K562 (cell line): ENCODE results near the gene PTGER3. TPM values are rescaled to one million over a fixed set of nuclear protein-coding genes. Genes with fewer than 3 reads are reported as not detected.

Experiments used
- ATF7 ChIP-seq: fragments of 450-650 bp; IDR thresholded peaks from 2 replicates; pipeline ENCODE4 v1.7.1; 2014; ENCODE audit warnings: mild to moderate bottlenecking, moderate library complexity
- DNMT1 ChIP-seq: fragments of 450-650 bp; IDR thresholded peaks from 2 replicates; pipeline ENCODE4 v1.6.1; 2016; ENCODE audit warnings: antibody characterized with exemption, mild to moderate bottlenecking
- ETV1 ChIP-seq: fragments of 450-650 bp; conservative IDR thresholded peaks from 2 replicates; pipeline ENCODE4 v1.6.1; 2016; ENCODE audit warnings: missing genetic modification characterization, control low read depth, low read depth, missing compliant biosample characterization
- EZH2 ChIP-seq: IDR thresholded peaks from 2 replicates; pipeline ENCODE4 v1.6.1; 2012; ENCODE audit warnings: low read depth, mild to moderate bottlenecking, inconsistent platforms, low read length, borderline replicate concordance
- HEY1 ChIP-seq: fragments of 250-450 bp; sonication (Bioruptor Pico); IDR thresholded peaks from 2 replicates; pipeline ENCODE4 v1.5.0; 2020; ENCODE audit warnings: mild to moderate bottlenecking, moderate library complexity, borderline replicate concordance
- PHF21A ChIP-seq: fragments of 450-650 bp; IDR thresholded peaks from 2 replicates; pipeline ENCODE4 v1.6.1; 2017; ENCODE audit warnings: low read depth, borderline replicate concordance
- RAD21 ChIP-seq, 2 experiments: fragments of 250-450 bp in 1 of 2; fragments of 450-650 bp in 1 of 2; sonication (Bioruptor Pico) in 1 of 2; formaldehyde crosslinking in 1 of 2; IDR thresholded peaks in 1 of 2; conservative IDR thresholded peaks in 1 of 2; 2 replicates each; pipeline versions ENCODE4 v1.4.0 to v1.8.0; 2020 to 2022; ENCODE audit warnings: mild to moderate bottlenecking in 2 of 2, moderate library complexity in 1 of 2
- SP1 ChIP-seq: sonication (generic); formaldehyde crosslinking; IDR thresholded peaks from 2 replicates; pipeline ENCODE4 v1.8.1; 2022; ENCODE audit warnings: mild to moderate bottlenecking, missing genetic modification reagents
- YY1 ChIP-seq, 3 experiments: IDR thresholded peaks; 2 replicates each; pipeline ENCODE4 v1.6.1; 2011; ENCODE audit warnings: low read length in 2 of 3, mild to moderate bottlenecking in 2 of 3, moderate library complexity in 2 of 3, borderline replicate concordance in 1 of 3, control low read depth in 1 of 3, low read depth in 1 of 3; ENCODE audit not compliant: insufficient read depth in 3 of 3, insufficient replicate concordance in 2 of 3, control insufficient read depth in 1 of 3, insufficient read length in 1 of 3; ENCODE audit errors: extremely low read depth in 1 of 3
- ZBTB7A ChIP-seq: IDR thresholded peaks from 2 replicates; pipeline ENCODE4 v1.6.1; 2011; ENCODE audit warnings: low read depth, mild to moderate bottlenecking, low read length, moderate library complexity, borderline replicate concordance; ENCODE audit not compliant: control insufficient read depth
- ZC3H4 ChIP-seq: sonication (generic); formaldehyde crosslinking; IDR thresholded peaks from 2 replicates; pipeline ENCODE4 v1.9.0; 2021; ENCODE audit warnings: missing genetic modification reagents, borderline replicate concordance
- ZNF316 ChIP-seq: fragments of 450-650 bp; IDR thresholded peaks from 2 replicates; pipeline ENCODE4 v1.6.1; 2016
- ZNF699 ChIP-seq: fragments of 250-450 bp; sonication (Bioruptor Pico); IDR thresholded peaks from 2 replicates; pipeline ENCODE4 v1.8.0; 2021; ENCODE audit warnings: mild to moderate bottlenecking, moderate library complexity; ENCODE audit not compliant: insufficient replicate concordance
- polyA plus RNA-seq, 8 experiments: library from polyadenylated mRNA; depleted of rRNA in 4 of 8; stranded (reverse) in 5 of 8; unstranded in 3 of 8; fragments of >200 nt; fragmentation: Nextera tagmentation in 2 of 8; fragmentation: Illumina TruSeq in 1 of 8; extraction: Ambion mirVana in 2 of 8; extraction: Trizol in 1 of 8; gene quantifications; 2 replicates each; pipeline versions ENCODE4 v1.2.1 to v1.2.3, GENCODE V29; 2011 to 2014; ENCODE audit warnings: inconsistent platforms in 1 of 8, missing spikeins in 1 of 8
- total RNA-seq, 7 experiments: library from RNA; depleted of rRNA in 6 of 7; stranded (reverse); fragments of >200 nt in 6 of 7; fragmentation: Illumina TruSeq in 2 of 7; extraction: Trizol in 2 of 7; gene quantifications; 2 replicates each; pipeline versions ENCODE4 v1.2.1 to v1.2.3, GENCODE V29; 2011 to 2021; ENCODE audit warnings: low replicate concordance in 1 of 7
- TF ChIP-seq, protein P1 (sequence below): fragments of 250-450 bp; sonication (Bioruptor Pico); IDR thresholded peaks from 2 replicates; pipeline ENCODE4 v1.5.0; 2020; ENCODE audit warnings: mild to moderate bottlenecking, borderline replicate concordance
- TF ChIP-seq, protein P2 (sequence below): fragments of 450-650 bp; IDR thresholded peaks from 2 replicates; pipeline ENCODE4 v1.6.1; 2016; ENCODE audit warnings: low read depth
- TF ChIP-seq, protein P3 (sequence below): sonication (generic); formaldehyde crosslinking; IDR thresholded peaks from 2 replicates; pipeline ENCODE4 v1.8.1; 2023; ENCODE audit warnings: mild to moderate bottlenecking, missing genetic modification reagents

Gene PTGER3
- total and polyA plus RNA-seq, 9 of the 15 experiments (the other 6 are each of a cell fraction or from before 2014, with no cell fraction given): 3.8 to 28.5 (median 14.2) TPM

DNA sequence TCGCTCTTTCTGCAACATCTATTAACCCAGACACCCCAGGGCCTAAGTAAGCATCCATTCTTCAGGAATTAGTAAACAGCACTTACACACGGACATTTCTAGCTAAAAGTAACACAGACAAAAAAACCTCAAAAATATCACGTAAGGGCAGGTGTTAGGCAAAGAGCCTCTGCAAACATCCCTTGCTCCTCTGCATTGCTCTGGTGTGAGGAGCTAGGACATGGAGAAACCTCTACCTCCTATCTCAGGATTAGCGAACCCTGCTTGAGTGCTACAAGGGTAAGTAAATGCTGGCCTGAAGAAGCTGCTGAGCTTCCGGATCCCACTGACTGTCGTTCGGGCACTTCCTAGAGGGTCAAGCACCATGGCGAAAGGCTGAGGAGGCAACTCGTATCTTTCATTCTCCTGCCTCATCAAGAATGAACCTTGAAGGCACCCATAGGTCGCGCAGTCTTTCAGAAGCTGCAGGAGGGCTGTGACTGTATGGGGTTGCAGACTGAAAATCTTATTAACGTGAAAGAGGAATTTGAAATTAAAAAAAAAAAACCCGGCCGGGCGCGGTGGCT is 2.1 kb downstream of the PTGER3 start (continued):
- TF ChIP-seq EZH2 (no peak), ZNF316 (no peak), RAD21 (CRISPR knock-in tag; conservative IDR thresholded peaks at IDR 0.05 in 1 of 2, IDR thresholded peaks at IDR 0.05 in 1 of 2) (0 out of 4 replicates have a peak, but pooled peaks of 1 of the 2 experiments have one; percentile 10), YY1 (IDR thresholded peaks at IDR 0.05; ENCODE audit: borderline replicate concordance in 1 of 3, control insufficient read depth in 1 of 3, extremely low read depth in 1 of 3, insufficient read depth in 3 of 3, insufficient read length in 1 of 3, insufficient replicate concordance in 2 of 3, low read depth in 1 of 3, low read length in 2 of 3) (peak in 1 of 3 experiments; percentile 14), ZNF699 (CRISPR knock-in tag) (no peak), PHF21A (no peak), ZC3H4 (CRISPR knock-in tag) (no peak), ETV1 (tag) (peak; percentile 53), DNMT1 (no peak), HEY1 (CRISPR knock-in tag) (no peak), ATF7 (no peak), ZBTB7A (no peak), SP1 (CRISPR knock-in tag) (no peak)
- TF ChIP-seq, protein P1, sequence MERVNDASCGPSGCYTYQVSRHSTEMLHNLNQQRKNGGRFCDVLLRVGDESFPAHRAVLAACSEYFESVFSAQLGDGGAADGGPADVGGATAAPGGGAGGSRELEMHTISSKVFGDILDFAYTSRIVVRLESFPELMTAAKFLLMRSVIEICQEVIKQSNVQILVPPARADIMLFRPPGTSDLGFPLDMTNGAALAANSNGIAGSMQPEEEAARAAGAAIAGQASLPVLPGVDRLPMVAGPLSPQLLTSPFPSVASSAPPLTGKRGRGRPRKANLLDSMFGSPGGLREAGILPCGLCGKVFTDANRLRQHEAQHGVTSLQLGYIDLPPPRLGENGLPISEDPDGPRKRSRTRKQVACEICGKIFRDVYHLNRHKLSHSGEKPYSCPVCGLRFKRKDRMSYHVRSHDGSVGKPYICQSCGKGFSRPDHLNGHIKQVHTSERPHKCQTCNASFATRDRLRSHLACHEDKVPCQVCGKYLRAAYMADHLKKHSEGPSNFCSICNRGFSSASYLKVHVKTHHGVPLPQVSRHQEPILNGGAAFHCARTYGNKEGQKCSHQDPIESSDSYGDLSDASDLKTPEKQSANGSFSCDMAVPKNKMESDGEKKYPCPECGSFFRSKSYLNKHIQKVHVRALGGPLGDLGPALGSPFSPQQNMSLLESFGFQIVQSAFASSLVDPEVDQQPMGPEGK (CRISPR knock-in tag): no peak
- TF ChIP-seq, protein P2, sequence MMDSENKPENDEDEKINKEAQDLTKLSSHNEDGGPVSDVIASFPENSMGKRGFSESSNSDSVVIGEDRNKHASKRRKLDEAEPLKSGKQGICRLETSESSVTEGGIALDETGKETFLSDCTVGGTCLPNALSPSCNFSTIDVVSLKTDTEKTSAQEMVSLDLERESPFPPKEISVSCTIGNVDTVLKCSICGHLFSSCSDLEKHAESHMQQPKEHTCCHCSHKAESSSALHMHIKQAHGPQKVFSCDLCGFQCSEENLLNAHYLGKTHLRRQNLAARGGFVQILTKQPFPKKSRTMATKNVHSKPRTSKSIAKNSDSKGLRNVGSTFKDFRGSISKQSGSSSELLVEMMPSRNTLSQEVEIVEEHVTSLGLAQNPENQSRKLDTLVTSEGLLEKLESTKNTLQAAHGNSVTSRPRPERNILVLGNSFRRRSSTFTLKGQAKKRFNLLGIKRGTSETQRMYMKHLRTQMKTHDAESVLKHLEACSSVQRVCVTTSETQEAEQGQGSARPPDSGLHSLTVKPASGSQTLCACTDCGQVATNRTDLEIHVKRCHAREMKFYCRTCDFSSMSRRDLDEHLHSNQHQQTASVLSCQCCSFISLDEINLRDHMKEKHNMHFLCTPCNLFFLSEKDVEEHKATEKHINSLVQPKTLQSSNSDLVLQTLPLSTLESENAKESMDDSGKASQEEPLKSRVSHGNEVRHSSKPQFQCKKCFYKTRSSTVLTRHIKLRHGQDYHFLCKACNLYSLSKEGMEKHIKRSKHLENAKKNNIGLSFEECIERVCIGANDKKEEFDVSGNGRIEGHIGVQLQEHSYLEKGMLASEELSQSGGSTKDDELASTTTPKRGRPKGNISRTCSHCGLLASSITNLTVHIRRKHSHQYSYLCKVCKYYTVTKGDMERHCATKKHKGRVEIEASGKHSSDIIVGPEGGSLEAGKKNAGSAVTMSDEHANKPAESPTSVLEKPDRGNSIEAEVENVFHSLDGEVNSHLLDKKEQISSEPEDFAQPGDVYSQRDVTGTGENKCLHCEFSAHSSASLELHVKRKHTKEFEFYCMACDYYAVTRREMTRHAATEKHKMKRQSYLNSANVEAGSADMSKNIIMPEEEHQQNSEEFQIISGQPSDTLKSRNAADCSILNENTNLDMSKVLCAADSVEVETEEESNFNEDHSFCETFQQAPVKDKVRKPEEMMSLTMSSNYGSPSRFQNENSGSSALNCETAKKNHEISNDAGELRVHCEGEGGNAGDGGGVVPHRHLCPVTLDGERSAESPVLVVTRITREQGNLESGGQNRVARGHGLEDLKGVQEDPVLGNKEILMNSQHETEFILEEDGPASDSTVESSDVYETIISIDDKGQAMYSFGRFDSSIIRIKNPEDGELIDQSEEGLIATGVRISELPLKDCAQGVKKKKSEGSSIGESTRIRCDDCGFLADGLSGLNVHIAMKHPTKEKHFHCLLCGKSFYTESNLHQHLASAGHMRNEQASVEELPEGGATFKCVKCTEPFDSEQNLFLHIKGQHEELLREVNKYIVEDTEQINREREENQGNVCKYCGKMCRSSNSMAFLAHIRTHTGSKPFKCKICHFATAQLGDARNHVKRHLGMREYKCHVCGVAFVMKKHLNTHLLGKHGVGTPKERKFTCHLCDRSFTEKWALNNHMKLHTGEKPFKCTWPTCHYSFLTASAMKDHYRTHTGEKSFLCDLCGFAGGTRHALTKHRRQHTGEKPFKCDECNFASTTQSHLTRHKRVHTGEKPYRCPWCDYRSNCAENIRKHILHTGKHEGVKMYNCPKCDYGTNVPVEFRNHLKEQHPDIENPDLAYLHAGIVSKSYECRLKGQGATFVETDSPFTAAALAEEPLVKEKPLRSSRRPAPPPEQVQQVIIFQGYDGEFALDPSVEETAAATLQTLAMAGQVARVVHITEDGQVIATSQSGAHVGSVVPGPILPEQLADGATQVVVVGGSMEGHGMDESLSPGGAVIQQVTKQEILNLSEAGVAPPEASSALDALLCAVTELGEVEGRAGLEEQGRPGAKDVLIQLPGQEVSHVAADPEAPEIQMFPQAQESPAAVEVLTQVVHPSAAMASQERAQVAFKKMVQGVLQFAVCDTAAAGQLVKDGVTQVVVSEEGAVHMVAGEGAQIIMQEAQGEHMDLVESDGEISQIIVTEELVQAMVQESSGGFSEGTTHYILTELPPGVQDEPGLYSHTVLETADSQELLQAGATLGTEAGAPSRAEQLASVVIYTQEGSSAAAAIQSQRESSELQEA: peak; percentile 88
- TF ChIP-seq, protein P3, sequence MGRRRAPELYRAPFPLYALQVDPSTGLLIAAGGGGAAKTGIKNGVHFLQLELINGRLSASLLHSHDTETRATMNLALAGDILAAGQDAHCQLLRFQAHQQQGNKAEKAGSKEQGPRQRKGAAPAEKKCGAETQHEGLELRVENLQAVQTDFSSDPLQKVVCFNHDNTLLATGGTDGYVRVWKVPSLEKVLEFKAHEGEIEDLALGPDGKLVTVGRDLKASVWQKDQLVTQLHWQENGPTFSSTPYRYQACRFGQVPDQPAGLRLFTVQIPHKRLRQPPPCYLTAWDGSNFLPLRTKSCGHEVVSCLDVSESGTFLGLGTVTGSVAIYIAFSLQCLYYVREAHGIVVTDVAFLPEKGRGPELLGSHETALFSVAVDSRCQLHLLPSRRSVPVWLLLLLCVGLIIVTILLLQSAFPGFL (CRISPR knock-in tag): no peak
